Stimulated activated CD4-positive, alpha-beta T cell treated with anti-CD3 and anti-CD28 coated beads, Interleukin-2, amount 100 ng/mL, for 4 hours (primary cell): ENCODE measurements around the gene AEN.

Experiments
- DNase-seq: peaks from one replicate; pipeline ENCODE4 v3.0.0-alpha.2; 2020; ENCODE audit warnings: low read depth

The AEN gene

GRCh38 chr15:88613074-88613944, 7.8 kb upstream of the AEN start:
- DNase-seq, result no peak

GRCh38 chr15:88615303-88616107, 5.6 kb upstream of the AEN start:
- no peak for DNase-seq

- DNase-seq, result no peak
Observed at GRCh38 chr15:88616240-88616639, 4.9 kb upstream of the AEN start.

GRCh38 chr15:88617031-88617722, 4.0 kb upstream of the AEN start:
- no peak for DNase-seq

- DNase-seq, result no peak
Observed at GRCh38 chr15:88617790-88618189, 3.4 kb upstream of the AEN start.

- DNase-seq, result no peak
Observed at GRCh38 chr15:88618686-88619085, 2.5 kb upstream of the AEN start.

GRCh38 chr15:88619796-88620195, 1.3 kb upstream of the AEN start:
- DNase-seq, result no peak

GRCh38 chr15:88621789-88622604, 857 bp downstream of the AEN start:
- DNase-seq, result peak; percentile 35

GRCh38 chr15:88622605-88622975, 1.4 kb downstream of the AEN start:
- DNase-seq, result no peak

- peak; percentile 35 for DNase-seq
Observed at GRCh38 chr15:88623061-88623460, 1.9 kb downstream of the AEN start.

- DNase-seq, result no peak
Observed at GRCh38 chr15:88623632-88624031, 2.5 kb downstream of the AEN start.

GRCh38 chr15:88624156-88624970, 3.2 kb downstream of the AEN start:
- no peak for DNase-seq

- no peak for DNase-seq
Observed at GRCh38 chr15:88624971-88625490, 3.9 kb downstream of the AEN start.

- no peak for DNase-seq
Observed at GRCh38 chr15:88625943-88626741, 5.0 kb downstream of the AEN start.

- peak; percentile 63 for DNase-seq
Observed at GRCh38 chr15:88627463-88627862, 6.3 kb downstream of the AEN start.

- DNase-seq, result no peak
Observed at GRCh38 chr15:88628018-88628654, 7.0 kb downstream of the AEN start.

GRCh38 chr15:88629071-88629470, 7.9 kb downstream of the AEN start:
- no peak for DNase-seq

GRCh38 chr15:88630141-88630721, 9.1 kb downstream of the AEN start:
- no peak for DNase-seq
